ENCODE data around the gene TRIM34. TPM values are rescaled to one million over a fixed set of nuclear protein-coding genes. Genes with fewer than 3 reads are reported as not detected.

The TRIM34 gene
- total and polyA plus RNA-seq, 10 of the 15 experiments (the other 5 are each of a cell fraction or from before 2014, with no cell fraction given), result 16.7 to 51.4 (median 21.5) TPM

DNA sequence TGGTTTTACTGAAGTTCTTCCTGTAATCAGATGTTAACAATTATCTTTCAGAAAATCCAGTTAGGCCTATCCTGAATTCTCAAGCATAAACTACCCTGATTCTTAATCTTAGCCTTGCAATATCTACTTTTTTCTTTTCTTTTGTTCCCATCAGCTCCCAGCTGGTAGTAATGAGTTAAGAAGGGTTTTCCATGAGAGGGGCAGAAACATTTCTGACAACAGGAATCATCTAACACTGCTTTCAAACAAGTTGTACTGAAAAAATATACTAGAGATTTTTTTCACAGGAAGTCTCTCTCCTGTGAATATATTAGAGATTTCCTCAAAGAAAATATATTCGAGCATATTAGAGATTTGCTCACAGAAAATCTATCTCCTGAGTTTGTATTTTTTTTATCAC is 31.7 kb upstream of the TRIM34 start (continued):
- TF ChIP-seq, protein P1, sequence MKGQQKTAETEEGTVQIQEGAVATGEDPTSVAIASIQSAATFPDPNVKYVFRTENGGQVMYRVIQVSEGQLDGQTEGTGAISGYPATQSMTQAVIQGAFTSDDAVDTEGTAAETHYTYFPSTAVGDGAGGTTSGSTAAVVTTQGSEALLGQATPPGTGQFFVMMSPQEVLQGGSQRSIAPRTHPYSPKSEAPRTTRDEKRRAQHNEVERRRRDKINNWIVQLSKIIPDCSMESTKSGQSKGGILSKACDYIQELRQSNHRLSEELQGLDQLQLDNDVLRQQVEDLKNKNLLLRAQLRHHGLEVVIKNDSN (IDR thresholded peaks at IDR 0.05; ENCODE audit: borderline replicate concordance, extremely low read length, insufficient read depth, low read depth, low read length), result no peak
- TF ChIP-seq BACH1 (IDR thresholded peaks at IDR 0.05; ENCODE audit: borderline replicate concordance), result no peak
- no peak for TF ChIP-seq TCF3 (IDR thresholded peaks at IDR 0.05; ENCODE audit: borderline replicate concordance, insufficient read depth, low read depth, low read length)
- no peak for TF ChIP-seq LARP7 (IDR thresholded peaks at IDR 0.05)
- TF ChIP-seq, protein P2, sequence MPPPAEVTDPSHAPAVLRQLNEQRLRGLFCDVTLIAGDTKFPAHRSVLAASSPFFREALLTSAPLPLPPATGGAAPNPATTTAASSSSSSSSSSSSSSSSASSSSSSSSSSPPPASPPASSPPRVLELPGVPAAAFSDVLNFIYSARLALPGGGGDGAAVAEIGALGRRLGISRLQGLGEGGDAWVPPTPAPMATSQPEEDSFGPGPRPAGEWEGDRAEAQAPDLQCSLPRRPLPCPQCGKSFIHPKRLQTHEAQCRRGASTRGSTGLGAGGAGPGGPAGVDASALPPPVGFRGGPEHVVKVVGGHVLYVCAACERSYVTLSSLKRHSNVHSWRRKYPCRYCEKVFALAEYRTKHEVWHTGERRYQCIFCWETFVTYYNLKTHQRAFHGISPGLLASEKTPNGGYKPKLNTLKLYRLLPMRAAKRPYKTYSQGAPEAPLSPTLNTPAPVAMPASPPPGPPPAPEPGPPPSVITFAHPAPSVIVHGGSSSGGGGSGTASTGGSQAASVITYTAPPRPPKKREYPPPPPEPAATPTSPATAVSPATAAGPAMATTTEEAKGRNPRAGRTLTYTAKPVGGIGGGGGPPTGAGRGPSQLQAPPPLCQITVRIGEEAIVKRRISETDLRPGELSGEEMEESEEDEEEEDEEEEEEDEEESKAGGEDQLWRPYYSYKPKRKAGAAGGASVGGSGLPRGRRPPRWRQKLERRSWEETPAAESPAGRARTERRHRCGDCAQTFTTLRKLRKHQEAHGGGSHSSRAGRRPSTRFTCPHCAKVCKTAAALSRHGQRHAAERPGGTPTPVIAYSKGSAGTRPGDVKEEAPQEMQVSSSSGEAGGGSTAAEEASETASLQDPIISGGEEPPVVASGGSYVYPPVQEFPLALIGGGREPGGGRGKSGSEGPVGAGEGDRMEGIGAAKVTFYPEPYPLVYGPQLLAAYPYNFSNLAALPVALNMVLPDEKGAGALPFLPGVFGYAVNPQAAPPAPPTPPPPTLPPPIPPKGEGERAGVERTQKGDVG (CRISPR knock-in tag; IDR thresholded peaks at IDR 0.05), result no peak
- no peak for TF ChIP-seq CBFB (IDR thresholded peaks at IDR 0.05; ENCODE audit: low read depth)
- TF ChIP-seq, protein P3, sequence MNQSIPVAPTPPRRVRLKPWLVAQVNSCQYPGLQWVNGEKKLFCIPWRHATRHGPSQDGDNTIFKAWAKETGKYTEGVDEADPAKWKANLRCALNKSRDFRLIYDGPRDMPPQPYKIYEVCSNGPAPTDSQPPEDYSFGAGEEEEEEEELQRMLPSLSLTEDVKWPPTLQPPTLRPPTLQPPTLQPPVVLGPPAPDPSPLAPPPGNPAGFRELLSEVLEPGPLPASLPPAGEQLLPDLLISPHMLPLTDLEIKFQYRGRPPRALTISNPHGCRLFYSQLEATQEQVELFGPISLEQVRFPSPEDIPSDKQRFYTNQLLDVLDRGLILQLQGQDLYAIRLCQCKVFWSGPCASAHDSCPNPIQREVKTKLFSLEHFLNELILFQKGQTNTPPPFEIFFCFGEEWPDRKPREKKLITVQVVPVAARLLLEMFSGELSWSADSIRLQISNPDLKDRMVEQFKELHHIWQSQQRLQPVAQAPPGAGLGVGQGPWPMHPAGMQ (IDR thresholded peaks at IDR 0.05; ENCODE audit: borderline replicate concordance), result no peak
- no peak for TF ChIP-seq YY1 (IDR thresholded peaks at IDR 0.05; ENCODE audit: low read depth, low read length)
- TF ChIP-seq TAF1 (IDR thresholded peaks at IDR 0.05; ENCODE audit: borderline replicate concordance, low read depth, low read length), result no peak
